OCI-LY7 (cell line): Measurements from ENCODE around the gene BCAP29.

Experiments
- EZH2phosphoT487 ChIP-seq: fragments of 200-600 bp; sonication (generic); IDR thresholded peaks from 2 replicates; pipeline ENCODE4 v1.6.1; 2018; ENCODE audit warnings: low read depth, borderline replicate concordance, mild to moderate bottlenecking, mixed run types, antibody characterized with exemption, low read length, moderate library complexity, mixed read lengths
- TF ChIP-seq, protein P1 (sequence below): fragments of 200-600 bp; sonication (generic); conservative IDR thresholded peaks from 2 replicates; pipeline ENCODE4 v1.5.1; 2014; ENCODE audit warnings: mild to moderate bottlenecking, antibody characterized with exemption, low read length, moderate library complexity, mixed read lengths

DNA sequence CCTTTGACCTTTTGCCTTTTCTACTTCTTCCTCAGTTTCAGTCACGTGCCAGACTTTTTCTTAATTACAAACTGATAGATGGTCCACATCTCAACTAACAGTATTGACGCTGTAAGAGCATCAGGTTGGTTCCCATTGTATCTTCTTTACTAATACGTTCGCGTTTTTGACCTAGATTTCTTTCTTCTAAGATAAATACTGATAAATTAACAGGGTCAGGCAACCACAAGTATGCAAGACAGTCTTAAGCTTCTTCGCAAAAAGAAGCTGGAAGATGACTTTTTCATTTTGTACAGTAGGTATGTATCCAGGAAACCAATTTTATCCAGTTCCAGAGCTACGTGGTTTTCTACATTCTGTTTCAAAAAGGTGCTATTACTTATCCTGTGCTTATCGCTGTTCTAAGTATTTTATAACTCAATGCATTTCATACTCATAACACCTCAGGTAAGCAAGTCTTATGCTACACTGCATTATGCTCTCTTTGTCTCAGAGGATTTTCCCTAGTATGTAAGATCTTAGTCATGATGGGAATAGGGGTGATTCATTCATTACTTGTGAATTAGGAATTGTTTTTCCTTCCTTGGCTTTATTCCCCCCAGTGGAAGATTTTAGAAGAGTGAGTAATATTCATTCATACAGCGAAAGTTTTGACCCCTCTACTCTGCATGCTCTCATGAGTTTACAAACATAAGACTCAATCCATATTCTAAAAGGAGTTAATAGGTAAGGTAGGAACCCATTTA lies 15.3 kb upstream of the BCAP29 start:
- no peak for TF ChIP-seq EZH2phosphoT487
- TF ChIP-seq, protein P1, sequence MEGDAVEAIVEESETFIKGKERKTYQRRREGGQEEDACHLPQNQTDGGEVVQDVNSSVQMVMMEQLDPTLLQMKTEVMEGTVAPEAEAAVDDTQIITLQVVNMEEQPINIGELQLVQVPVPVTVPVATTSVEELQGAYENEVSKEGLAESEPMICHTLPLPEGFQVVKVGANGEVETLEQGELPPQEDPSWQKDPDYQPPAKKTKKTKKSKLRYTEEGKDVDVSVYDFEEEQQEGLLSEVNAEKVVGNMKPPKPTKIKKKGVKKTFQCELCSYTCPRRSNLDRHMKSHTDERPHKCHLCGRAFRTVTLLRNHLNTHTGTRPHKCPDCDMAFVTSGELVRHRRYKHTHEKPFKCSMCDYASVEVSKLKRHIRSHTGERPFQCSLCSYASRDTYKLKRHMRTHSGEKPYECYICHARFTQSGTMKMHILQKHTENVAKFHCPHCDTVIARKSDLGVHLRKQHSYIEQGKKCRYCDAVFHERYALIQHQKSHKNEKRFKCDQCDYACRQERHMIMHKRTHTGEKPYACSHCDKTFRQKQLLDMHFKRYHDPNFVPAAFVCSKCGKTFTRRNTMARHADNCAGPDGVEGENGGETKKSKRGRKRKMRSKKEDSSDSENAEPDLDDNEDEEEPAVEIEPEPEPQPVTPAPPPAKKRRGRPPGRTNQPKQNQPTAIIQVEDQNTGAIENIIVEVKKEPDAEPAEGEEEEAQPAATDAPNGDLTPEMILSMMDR: no peak
